ENCODE results near the gene MANF.

MANF gene

DNA sequence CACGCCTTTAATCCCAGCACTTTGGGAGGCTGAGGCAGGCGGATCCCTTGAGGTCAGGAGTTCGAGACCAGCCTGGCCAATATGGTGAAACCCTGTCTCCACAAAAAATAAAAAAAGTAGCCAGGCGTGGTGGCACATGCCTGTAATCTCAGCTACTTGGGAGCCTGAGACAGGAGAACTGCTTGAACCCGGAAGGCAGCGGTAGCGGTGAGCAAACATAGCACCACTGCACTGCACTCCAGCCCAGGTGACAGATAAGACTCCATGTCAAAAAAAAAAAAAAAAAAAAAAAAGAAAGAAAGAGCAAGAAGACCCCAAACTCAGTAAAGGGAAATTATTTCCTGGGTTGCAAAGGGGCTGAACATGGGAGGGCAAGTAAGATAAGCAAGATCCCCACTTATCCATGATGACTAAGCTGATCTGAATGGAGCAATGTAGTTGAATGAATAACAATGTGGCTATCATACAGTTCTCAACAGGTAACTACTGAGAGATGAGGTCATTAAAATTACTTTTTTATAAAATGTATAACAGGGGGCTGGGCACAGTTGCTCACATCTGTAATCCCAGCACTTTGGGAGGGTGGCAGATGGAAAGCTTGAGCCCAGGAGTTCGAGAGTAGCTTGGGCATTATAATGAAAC lies 52.0 kb downstream of the MANF start:
- DNase-seq (ENCODE audit: low read depth) = no peak
